Loucy (cell line): ENCODE measurements around the gene PREX1.

ENCODE experiments used
- H2AFZ ChIP-seq: fragments of 200-600 bp; sonication (generic); 2 replicates; pipeline ENCODE4 v1.6.0; 2016; ENCODE audit warnings: antibody characterized with exemption, mild to moderate bottlenecking, low read length, moderate library complexity
- H3F3A ChIP-seq: fragments of 200-600 bp; 2 replicates; pipeline ENCODE4 v1.6.0; 2016; ENCODE audit warnings: antibody characterized with exemption, low read depth, mild to moderate bottlenecking
- H3K27me3 ChIP-seq: fragments of 200-600 bp; sonication (generic); 2 replicates; pipeline ENCODE4 v1.6.1; 2014; ENCODE audit warnings: low read length, mild to moderate bottlenecking; ENCODE audit not compliant: insufficient read depth, poor library complexity, severe bottlenecking
- H3K36me3 ChIP-seq: fragments of 200-600 bp; sonication (generic); 2 replicates; pipeline ENCODE4 v1.6.1; 2016; ENCODE audit warnings: low read length; ENCODE audit not compliant: insufficient read depth
- H3K4me1 ChIP-seq: fragments of 200-600 bp; sonication (generic); 2 replicates; pipeline ENCODE4 v1.5.1; 2014; ENCODE audit warnings: low read length, mild to moderate bottlenecking; ENCODE audit not compliant: insufficient read depth, poor library complexity, severe bottlenecking
- H3K4me2 ChIP-seq: fragments of 200-600 bp; sonication (generic); 2 replicates; pipeline ENCODE4 v1.6.0; 2014; ENCODE audit warnings: antibody characterized with exemption, low read length, low read depth, mild to moderate bottlenecking; ENCODE audit not compliant: poor library complexity, severe bottlenecking
- H3K4me3 ChIP-seq: fragments of 200-600 bp; sonication (generic); 2 replicates; pipeline ENCODE4 v1.5.1; 2014; ENCODE audit warnings: low read length, mild to moderate bottlenecking, mixed read lengths; ENCODE audit not compliant: poor library complexity, severe bottlenecking
- H3K79me2 ChIP-seq: fragments of 200-600 bp; sonication (generic); 2 replicates; pipeline ENCODE4 v1.6.1; 2014; ENCODE audit warnings: low read length; ENCODE audit not compliant: insufficient read depth
- H3K9ac ChIP-seq: fragments of 200-600 bp; sonication (generic); 2 replicates; pipeline ENCODE4 v1.6.0; 2014; ENCODE audit warnings: mild to moderate bottlenecking, low read depth, low read length, moderate library complexity; ENCODE audit not compliant: poor library complexity, severe bottlenecking
- H3K9me2 ChIP-seq: fragments of 200-600 bp; sonication (generic); replicated peaks from 2 replicates; pipeline ENCODE4 v1.6.1; 2016; ENCODE audit warnings: low read depth, low read length, mixed read lengths
- H3K9me3 ChIP-seq: fragments of 200-600 bp; sonication (generic); 2 replicates; pipeline ENCODE4 v1.6.1; 2014; ENCODE audit warnings: mild to moderate bottlenecking, antibody characterized with exemption, low read length, low read depth; ENCODE audit not compliant: insufficient read depth
- H4K20me1 ChIP-seq: fragments of 200-600 bp; sonication (generic); 2 replicates; pipeline ENCODE4 v1.6.0; 2014; ENCODE audit warnings: antibody characterized with exemption, low read length, mild to moderate bottlenecking; ENCODE audit not compliant: insufficient read depth, poor library complexity, severe bottlenecking
- EZH2phosphoT487 ChIP-seq: fragments of 200-600 bp; IDR thresholded peaks from 2 replicates; pipeline ENCODE4 v1.6.1; 2018; ENCODE audit warnings: antibody characterized with exemption, mild to moderate bottlenecking, moderate library complexity, borderline replicate concordance
- TF ChIP-seq, protein P1 (sequence below): fragments of 200-600 bp; sonication (generic); conservative IDR thresholded peaks from 2 replicates; pipeline ENCODE4 v1.5.1; 2014; ENCODE audit warnings: mild to moderate bottlenecking, antibody characterized with exemption, low read length

PREX1 gene

DNA sequence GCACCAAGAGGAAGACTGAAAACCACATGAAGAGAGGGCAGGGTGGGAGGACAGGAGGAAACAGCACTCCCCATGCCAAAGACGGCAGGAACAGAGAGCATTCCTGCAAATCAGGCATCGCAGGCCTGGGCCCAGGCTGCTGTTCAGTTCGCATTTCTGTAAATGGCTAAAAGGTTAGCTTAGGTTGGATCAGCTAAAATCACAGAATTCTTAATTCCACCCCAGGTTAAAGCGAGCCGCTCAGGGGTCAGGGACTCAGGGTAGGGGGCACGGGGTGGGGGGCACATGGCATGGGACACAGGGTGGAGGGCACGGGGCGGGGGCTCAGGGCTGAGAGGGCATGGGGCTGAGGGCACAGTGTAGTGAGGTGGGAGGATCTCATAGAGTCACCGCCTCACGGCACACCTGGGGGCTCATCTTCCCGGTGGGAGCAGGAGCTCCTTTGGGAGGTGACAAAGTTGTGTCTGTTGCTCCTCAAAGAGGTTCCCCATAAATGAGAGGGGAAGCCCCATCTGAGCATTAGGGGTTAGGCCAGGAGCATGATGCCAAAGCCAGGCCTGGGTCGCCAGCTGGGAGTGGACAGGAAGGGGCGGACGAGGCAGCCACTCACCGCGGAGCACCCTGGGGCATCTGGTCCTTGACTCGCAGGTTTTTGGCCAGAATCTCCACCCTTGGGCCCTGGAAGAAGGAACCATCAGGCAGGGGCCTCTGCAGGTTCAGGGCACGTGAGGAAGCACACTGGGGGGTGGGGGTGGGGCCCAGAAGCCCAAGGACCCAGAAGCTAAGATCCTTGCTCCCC is 200.7 kb downstream of the PREX1 start:
- Histone ChIP-seq H2AFZ (no peak overlapping the region), H3K9me2 (no peaks in the 10 kb centered on the region), H4K20me1 (no peaks in the 10 kb centered on the region), H3K9ac (no peak overlapping the region), H3K4me3 (no peak overlapping the region), H3K9me3 (no peaks in the 10 kb centered on the region), H3F3A (no peaks in the 10 kb centered on the region), H3K4me1 (no peaks in the 10 kb centered on the region), H3K27me3 (no peaks in the 10 kb centered on the region), H3K79me2 (no peaks in the 10 kb centered on the region), H3K36me3 (peaks cover 12% of the 10 kb centered on the region; the same call in 1 of the 2 replicates), H3K4me2 (no peak overlapping the region)
- TF ChIP-seq EZH2phosphoT487, result no peak
- TF ChIP-seq, protein P1, sequence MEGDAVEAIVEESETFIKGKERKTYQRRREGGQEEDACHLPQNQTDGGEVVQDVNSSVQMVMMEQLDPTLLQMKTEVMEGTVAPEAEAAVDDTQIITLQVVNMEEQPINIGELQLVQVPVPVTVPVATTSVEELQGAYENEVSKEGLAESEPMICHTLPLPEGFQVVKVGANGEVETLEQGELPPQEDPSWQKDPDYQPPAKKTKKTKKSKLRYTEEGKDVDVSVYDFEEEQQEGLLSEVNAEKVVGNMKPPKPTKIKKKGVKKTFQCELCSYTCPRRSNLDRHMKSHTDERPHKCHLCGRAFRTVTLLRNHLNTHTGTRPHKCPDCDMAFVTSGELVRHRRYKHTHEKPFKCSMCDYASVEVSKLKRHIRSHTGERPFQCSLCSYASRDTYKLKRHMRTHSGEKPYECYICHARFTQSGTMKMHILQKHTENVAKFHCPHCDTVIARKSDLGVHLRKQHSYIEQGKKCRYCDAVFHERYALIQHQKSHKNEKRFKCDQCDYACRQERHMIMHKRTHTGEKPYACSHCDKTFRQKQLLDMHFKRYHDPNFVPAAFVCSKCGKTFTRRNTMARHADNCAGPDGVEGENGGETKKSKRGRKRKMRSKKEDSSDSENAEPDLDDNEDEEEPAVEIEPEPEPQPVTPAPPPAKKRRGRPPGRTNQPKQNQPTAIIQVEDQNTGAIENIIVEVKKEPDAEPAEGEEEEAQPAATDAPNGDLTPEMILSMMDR, result no peak

DNA sequence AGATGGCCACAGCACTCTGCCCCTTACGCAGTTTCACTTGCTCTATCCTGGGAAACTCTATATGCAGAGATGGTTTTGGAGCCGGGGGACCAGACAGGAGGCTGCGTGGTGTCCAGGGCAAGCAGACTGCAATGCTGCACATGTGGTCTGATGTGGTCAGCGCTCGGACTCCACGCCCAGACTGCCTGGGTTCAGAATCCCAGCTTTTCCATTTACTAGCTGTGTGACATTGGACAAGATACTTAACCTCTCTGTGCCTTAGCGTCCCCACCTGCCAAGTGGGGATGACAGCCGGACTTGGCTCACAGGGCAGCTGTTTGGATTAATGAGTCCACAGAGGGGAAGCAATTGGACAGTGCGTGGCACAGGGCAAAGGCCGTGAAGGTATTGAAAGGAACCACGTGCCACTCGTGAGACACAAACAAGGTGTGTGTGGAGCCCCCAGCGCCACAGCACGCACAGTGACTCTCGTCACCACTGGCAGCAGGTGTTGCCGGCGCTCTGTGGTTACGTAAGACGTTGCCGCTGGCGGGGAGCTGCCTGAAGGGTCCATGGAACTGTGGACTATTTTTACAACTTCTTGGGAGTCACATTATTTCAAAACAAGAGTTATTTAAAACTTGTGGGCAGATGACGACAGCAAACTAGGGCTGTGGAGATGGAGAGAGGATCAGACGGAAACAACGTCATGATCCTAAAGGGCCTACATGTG is 201.4 kb downstream of the PREX1 start:
- H3K4me3 ChIP-seq, result no peak overlapping the region
- no peaks in the 10 kb centered on the region for H3F3A ChIP-seq
- H4K20me1 ChIP-seq, result no peaks in the 10 kb centered on the region
- peaks cover 2% of the 10 kb centered on the region for H3K4me1 ChIP-seq
- H3K9me2 ChIP-seq, result no peaks in the 10 kb centered on the region
- TF ChIP-seq, protein P1, result no peak
- no peak for TF ChIP-seq EZH2phosphoT487
- H3K4me2 ChIP-seq, result no peak overlapping the region
- no peak overlapping the region for H2AFZ ChIP-seq
- 0 out of 2 replicates have a peak, but pooled peaks cover 6% of the 10 kb centered on the region for H3K36me3 ChIP-seq
- H3K27me3 ChIP-seq, result no peaks in the 10 kb centered on the region
- H3K9ac ChIP-seq, result no peak overlapping the region
- no peaks in the 10 kb centered on the region for H3K79me2 ChIP-seq
- no peaks in the 10 kb centered on the region for H3K9me3 ChIP-seq

- Histone ChIP-seq H2AFZ (no peak overlapping the region), H3K9me2 (no peaks in the 10 kb centered on the region), H3F3A (no peaks in the 10 kb centered on the region), H3K9me3 (no peaks in the 10 kb centered on the region), H3K4me2 (no peak overlapping the region), H3K27me3 (no peaks in the 10 kb centered on the region), H3K4me3 (no peak overlapping the region), H3K9ac (no peak overlapping the region), H4K20me1 (no peaks in the 10 kb centered on the region), H3K79me2 (no peaks in the 10 kb centered on the region), H3K36me3 (0 out of 2 replicates have a peak, but pooled peaks cover 6% of the 10 kb centered on the region), H3K4me1 (peaks cover 6% of the 10 kb centered on the region)
- no peak for TF ChIP-seq EZH2phosphoT487
- TF ChIP-seq, protein P1, result no peak
Observed at GRCh38 chr20:48625136-48625900, 202.5 kb downstream of the PREX1 start.
